A673 (cell line): ENCODE results near the gene THY1.

Source experiments
- EZH2 ChIP-seq: fragments of 200-600 bp; sonication (generic); IDR thresholded peaks from 2 replicates; pipeline ENCODE4 v1.6.1; 2017; ENCODE audit warnings: borderline replicate concordance, low read depth, mild to moderate bottlenecking, mixed read lengths, antibody characterized with exemption, low read length; ENCODE audit not compliant: poor library complexity, severe bottlenecking
- TF ChIP-seq, protein P1 (sequence below): fragments of 300-800, 200-600 bp; sonication (generic); conservative IDR thresholded peaks from 2 replicates; pipeline ENCODE4 v1.5.1; 2017; ENCODE audit warnings: low read depth, mild to moderate bottlenecking, antibody characterized with exemption, low read length, moderate library complexity, mixed read lengths

DNA sequence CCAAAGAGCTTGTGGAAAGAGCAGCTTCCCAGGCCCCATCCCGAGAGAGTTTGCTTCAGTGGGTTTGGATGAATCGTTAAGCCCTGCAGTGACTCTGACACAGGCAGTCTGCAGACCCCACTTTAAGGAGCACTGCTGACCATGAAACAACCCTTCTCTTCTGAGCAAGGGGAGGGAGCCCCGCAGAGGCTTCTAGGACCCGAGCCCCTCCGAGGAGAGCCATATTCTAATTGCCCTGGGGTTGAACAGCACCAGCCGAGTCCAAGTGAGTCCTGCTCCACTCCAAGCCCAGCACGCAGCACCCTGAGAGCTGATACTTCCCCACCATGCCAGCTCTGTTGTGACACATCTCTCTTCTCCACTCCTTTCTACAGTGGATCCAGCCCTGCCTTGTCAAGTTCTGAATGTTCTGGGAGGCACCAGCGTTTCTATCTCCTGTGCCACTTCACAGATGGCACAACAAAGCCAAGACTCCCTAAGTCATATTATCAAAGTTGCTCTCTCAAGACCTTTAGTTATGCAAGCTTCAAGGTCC is 51.8 kb downstream of the THY1 start:
- no peak for TF ChIP-seq EZH2
- TF ChIP-seq, protein P1, sequence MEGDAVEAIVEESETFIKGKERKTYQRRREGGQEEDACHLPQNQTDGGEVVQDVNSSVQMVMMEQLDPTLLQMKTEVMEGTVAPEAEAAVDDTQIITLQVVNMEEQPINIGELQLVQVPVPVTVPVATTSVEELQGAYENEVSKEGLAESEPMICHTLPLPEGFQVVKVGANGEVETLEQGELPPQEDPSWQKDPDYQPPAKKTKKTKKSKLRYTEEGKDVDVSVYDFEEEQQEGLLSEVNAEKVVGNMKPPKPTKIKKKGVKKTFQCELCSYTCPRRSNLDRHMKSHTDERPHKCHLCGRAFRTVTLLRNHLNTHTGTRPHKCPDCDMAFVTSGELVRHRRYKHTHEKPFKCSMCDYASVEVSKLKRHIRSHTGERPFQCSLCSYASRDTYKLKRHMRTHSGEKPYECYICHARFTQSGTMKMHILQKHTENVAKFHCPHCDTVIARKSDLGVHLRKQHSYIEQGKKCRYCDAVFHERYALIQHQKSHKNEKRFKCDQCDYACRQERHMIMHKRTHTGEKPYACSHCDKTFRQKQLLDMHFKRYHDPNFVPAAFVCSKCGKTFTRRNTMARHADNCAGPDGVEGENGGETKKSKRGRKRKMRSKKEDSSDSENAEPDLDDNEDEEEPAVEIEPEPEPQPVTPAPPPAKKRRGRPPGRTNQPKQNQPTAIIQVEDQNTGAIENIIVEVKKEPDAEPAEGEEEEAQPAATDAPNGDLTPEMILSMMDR = no peak
